NOMO-1 (cell line): ENCODE measurements around the gene ENTHD1.
"Not testable (repeated sequence)": the region's sequence is repeated elsewhere in the genome, so short reads cannot be mapped to it uniquely, and the experiment has no call there.

Experiments
- DNase-seq, 2 experiments: peaks; one replicate each; lab custom pipeline; 2025; ENCODE audit not compliant: unreplicated experiment in 2 of 2; lab: John Stamatoyannopoulos, UW

Gene ENTHD1

DNA sequence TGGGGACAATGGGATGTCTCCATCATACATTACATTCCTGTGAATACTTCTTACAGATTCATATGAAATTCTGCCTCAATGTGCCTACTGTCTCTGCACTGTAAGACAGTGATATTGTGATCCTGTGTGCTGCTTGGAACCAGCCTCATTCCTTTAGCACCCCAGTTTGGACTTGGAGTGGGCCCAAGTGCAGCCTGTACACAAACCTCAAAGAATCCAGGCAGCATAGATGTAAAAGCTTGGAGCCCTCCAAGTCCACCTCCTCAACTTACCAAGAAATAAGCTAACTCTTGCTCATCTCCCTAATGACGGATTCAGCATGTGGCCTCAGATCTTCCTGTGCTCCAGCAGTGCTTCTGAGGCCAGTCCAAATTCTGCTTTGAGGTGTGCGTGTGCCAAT lies 31.7 kb upstream of the ENTHD1 start:
- DNase-seq, result no peak

DNA sequence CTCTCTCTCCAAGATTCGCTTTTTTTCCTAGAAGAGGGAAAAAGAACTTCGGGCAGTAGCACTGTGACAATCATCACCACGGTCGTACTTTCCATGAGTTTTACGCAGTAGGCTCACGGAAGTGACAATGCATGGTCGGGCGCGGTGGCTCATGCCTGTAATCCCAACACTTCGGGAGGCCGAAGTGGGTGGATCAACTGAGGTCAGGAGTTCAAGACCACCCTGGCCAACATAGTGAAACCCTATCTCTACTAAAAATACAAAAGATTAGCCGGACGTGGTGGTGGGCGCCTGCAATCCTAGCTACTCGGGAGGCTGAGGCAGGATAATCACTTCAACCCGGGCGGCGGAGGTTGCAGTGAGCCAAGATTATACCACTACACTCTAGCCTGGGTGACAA lies 30.7 kb upstream of the ENTHD1 start:
- no peak for DNase-seq

DNA sequence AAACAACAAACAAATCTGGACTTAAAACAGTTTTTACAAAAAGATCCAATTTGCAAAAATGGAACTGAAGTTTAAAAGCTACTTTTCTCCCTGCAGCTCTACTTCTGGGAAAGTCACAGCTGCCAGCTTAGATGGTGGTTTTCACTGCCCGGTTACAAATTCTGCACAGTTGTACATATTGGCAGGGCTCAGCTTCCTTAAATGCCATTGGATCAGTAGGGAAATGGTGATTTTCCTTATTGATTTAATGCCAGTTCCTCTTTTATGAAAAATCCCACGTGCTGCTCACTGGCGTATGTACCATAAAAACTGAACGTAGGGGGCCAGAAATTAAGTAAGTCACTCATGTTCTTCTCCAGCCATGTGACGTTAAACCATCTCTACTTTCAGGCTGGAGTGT lies 30.1 kb upstream of the ENTHD1 start:
- no peak for DNase-seq

DNA sequence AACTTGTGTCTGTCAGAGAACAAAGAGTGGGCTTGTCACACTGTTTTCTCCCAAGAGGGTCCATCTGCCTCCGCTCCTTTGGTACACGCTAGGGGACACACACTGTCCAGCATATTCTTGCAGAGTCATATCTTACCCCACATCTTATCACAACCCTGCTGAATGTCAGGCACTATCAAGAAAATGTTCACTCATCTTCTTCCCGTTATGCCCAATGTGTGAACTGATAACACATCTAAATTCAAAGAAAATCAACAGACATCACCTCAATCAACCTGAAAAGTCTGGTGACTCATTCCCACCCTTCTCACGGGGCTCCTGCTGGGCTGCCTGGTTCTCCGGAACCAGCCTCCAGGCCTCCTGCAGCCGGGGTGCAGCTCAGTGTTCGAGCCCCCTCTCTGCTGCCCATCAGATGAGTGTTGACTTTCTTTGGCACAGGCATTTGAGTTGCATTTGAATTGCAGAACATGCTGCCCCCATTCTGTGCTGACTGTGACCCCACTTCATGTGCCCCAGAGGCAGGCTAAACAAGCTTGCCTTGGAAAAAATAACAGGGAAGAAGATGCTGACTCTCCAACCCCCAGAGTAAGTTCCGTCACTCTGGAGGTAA lies 26.7 kb upstream of the ENTHD1 start:
- no peak for DNase-seq

DNA sequence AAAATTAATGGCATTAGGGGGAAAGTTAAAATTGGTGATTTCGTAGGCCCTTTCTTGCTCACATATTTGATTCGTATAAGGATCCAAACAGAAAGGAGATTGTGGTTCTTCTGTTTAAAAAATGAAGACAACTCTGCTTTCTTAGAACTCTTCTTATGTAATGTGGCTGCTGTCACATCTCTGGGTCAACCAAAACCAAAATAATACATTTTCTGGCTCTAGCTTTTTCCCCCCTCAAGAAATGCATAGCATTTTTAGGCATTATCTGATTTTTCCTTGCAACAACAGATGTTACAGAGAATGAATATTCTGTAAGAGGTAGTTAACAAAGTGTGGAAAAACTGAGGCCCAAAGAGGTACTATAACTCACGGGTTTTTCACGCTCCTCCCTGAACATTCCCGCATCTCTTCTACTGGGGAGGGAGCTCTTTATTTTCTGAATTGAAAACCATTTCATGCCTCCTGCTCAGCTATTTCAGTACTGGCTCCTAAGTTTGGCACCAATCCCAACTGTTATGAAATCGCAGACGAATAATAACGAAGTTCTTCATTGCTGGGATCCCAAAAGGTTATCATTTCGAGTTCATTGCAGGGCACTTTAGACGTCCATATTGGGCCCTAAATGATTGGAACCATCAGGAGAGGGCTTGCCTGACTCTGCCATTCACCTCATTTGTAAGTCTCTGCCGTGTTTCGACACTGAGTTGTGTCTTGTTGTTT lies 24.4 kb upstream of the ENTHD1 start:
- no peak for DNase-seq

DNA sequence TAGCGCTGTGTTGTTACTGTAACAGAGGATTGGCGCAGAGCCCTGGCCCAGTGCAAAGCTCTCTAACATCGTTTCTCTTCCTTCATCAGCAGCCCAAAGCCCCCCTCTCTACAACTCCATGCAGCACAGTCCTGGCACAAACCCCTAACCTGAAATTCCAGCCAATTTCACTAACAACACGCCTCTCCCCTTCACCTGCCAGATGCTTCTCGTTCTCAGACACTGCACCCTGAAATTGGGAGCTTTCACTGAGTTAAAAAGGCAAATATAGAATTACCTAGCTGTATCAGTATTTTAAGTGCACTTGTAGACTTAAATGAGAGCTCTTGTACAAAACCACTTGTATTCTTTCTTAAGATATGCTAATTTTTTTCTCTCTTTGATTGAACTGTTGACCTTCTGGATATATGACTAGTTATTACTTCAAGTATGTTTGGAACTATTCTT lies 23.7 kb upstream of the ENTHD1 start:
- no peak for DNase-seq

DNA sequence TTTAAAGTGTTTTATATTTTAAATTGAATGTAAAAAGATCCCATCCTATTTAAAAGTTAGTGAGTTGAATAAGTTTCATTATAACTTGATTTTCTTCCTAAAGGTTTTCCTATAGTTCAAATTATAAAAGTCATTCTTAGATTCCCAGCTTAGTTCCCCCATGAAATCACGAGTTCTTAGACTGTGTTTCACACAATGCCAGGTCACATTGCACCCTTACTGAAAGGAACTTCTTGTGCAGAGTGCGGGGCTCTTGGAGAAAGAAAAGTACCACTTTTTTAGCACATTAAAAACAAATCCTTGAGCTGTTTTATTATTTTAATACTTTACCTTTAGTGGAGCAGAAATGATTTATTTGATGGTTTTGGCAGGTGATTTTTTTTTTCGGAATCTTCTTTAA lies 22.9 kb upstream of the ENTHD1 start:
- DNase-seq, result no peak

DNA sequence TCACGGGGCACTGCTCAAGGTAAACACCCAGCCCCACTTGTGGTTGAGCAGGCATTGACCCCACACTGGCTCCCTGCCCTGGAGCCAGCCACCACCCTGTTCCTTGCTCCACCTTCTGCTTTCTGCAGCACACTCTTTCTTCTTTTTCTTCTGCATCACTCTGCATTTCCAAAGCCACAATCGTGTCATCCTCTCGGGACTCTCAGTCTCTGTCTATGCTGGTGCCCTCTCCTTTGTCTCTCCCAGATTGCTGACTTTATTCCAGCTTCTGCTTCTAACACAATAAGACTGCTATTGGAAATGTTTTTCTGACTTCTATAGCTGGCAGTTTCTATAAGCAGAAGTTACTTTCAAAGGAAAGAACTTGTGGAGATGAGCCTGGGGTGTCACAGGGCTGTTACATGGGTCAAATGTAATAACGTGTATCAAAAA lies 21.8 kb upstream of the ENTHD1 start:
- no peak for DNase-seq

DNA sequence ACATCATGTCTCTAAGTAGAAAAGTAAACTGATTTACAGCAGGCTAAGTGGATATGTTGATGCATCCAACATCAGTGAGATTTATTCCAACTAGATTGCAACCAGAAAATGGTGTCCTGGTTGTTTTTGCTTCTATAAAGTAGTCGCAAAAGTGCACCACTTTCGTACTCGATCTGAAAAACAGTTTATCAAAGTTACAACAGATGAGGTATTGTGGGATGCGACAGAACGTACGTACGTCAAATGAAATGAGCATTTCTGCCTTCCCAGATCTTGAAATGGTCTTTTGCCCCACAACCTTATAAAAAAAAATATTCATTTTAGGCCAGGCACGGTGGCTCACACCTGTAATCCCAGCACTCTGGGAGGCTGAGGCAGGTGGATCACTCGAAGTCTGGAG lies 21.0 kb upstream of the ENTHD1 start:
- no peak for DNase-seq

DNA sequence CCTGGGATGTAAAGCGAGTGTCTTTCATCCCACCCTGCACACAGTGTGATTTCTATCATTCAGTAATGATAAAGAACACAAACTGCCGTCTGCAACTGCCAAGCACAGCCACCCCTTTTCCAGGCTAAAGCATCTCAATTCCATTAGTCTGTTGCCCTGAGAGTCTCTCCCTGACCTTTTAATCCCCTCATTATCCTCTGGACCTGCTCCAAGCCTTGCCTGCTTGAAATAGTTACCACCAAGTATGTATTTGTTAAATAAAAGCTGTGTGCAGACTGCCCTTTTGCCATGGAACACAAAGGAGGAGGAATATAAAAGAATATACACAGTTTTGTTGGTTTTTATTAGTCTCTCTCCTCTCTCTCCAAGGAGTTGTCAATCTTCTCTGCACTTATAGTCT lies 20.3 kb upstream of the ENTHD1 start:
- DNase-seq, result no peak

DNA sequence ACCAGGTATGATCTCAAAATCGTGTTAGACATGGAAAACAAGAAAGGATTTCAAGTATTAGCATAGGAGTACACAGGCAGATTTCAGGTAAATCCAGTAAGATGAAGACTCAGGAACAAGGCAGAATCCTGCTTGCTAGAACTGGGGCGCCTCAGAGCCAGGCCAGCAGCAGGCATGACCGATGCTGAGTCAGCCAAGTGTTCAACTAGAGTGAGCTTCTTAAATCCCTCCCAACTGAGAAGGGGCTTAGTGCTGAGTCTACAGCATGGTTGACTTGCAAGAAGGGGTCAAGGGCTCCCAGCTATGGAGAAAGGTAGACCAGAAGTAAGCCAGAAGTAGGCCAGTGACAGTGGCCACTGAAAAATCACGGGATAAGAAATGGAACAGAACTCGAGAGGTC lies 19.8 kb upstream of the ENTHD1 start:
- no peak for DNase-seq

DNA sequence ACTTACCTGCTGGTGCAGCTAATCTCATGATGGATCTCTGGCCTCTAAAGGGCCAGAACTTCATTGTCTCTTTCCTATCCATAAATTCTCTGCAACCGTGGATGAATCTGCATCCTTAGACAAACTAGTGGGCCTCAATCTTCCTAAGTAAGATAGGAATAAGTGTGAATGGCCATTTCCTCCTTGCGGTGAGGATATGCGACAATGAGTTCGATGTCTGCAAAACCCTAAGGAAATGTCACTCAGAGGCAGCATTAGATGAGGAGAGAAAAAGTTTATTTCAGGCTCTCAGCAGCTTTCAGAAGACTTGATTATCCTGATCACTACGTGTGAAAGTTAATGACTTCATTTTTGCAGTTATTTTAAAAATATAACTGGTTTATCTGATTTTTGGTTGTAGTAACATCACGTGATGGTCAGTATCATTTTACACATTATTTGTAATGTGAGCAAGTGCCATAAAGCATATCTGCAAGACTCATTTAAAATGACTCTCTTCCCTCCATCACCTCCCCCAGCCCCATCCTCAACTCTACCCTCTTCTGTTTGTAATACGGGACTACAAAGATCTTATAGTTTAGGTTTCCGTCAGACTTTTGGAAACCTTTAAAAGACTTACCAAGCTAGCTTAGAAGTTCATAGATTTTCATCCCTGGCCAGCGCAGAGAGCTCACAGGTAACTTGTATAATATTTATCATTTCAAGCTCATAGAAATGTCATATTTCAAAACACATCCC lies 17.5 kb upstream of the ENTHD1 start:
- no peak for DNase-seq

DNA sequence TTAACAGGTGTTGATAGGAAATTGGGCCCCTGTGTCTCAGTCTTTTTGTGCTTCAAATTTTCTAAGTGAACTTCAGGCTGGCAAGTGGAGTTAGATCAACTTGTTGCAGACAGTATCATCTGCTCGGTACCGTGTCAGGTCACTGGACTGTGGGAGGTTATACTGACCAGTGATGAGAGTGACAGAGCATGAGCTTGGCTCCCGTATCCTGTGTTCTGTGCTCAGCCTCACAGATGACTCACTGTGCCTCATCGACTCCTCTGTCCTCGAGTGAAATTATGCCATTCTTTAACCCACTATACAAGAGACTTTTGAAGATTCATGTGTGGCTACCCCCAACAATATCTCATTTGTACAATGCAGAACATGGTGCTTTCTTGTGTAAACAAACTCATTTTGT lies 15.2 kb upstream of the ENTHD1 start:
- DNase-seq, result no peak

DNA sequence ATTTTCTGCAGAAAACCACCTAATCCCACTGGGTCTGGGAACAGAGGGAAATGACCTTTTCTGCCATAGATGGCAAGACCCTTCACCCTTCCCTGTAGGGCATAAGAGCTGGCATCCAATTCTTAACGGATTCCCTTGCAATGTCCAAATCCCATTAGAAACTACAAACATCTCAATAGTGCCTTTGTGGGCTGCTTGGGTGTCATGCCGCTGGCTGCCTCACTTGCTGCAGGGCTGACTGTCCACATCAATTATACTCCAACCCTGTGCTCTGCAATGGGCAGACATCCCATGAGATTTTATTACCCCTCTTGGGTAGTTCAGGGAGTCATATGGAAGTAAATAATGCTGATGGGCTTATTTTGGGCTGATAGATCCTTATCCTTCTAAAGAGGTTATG lies 14.6 kb upstream of the ENTHD1 start:
- no peak for DNase-seq

DNA sequence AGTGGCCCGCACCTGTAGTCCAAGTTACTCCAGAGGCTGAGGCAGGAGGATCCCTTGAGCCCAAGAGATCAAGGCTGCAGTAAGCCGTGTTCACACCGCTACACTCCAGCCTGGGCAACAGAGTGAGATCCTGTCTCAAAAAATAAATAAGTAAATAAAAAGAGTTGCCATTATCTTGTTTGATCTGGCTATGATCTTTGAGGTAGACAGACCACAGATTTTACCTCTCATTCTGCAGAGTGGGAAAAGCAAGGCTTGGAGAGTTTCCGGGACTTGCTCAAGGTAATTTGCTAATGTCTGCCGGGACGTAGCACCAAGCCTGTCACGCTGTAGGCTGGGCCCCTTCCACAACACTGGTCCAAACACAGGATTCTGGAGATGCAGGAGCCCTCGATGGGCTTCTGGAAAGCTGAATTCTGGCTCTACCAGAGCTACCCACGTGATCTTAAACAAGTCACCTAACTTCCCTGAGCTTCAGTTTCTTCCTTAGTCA lies 14.1 kb upstream of the ENTHD1 start:
- DNase-seq, result no peak

DNA sequence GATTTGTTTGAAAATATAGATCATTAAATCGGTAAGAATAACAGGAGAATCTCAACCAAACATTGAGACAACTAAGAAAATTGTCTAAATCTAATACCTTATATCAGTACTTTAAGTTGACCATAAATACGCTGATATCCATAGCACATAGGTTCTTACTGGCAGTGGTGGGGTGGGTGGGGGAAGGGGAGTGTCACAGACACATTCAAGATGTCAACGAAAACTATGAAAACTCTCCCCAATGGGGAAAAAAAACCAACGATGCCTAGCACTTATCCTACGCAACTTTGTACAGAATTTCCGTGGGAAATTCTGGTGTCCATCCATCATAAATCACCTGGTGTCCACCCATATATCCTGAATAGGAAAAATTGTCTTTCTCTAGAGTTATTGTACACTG lies 13.5 kb upstream of the ENTHD1 start:
- DNase-seq, result no peak

DNA sequence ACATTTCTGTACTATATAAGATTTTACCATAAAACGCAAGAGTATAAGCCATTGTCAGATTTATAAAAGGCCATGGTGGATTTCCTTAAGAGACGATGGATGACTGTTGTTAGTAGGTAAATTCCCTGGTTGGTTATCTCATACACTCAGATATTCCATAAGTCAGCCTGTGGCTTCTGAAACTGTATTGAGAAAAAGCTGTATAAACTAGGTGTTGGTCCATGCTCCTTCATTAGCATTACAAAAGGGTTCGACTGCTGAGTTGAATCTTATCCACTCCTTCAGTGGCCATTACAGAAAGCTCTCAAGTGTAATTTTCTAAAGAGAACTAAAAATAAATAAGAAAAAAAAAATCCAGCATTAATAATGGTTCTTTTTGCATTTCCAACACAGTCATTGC lies 12.6 kb upstream of the ENTHD1 start:
- DNase-seq, result no peak

DNA sequence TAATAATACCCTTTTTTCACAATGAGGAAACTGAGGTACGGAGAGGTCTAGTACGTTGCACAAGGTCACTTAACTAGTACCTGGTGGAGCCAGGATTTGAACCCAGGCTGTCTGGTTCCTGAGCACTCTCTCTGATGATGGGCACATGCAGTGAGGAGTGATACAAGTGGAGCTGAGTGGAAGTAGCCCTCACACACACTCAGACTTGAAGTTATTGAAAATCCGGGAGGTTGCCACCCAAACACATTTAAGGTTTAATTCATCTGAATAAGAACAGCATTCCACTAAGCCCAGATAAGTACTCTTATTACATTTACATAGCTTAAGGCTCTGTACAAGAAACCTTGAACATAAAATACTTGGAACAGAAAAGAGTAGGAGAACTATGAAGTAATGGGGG lies 12.1 kb upstream of the ENTHD1 start:
- DNase-seq, result no peak

DNA sequence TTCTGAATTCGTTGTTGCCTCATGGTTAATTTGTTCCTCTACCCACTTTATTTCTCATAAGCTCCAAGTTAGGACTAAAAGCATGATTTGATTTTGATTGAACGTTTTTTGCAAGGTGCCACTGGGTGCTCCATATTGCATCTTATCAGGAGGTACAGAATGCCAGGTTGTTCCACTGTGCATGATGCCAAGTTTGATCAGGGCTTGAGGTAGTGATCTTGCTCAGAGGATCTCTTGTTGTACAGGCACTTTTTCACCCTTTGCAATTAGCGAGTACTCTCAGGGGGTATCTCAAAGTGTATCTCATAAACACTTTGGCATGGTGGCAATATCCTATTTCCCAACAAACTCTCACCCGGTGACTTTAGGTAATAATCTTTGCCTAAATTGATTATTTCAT lies 11.3 kb upstream of the ENTHD1 start:
- DNase-seq, result no peak

DNA sequence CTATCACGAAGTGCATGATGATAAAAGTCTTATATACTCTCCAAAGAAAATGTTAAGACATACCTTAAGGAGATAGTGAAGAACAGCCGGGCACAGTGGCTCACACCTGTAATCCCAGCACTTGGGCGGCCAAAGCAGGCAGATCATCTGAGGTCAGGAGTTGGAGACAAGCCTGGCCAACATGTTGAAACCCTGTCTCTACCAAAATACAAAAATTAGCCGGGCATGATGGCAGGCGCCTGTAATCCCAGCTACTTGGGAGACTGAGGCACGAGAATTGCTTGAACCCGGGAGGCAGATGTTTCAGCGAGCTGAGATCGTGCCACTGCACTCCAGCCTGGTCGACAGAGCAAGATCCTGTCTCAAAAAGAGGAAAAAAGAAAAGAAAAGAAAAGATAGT lies 10.5 kb upstream of the ENTHD1 start:
- DNase-seq, result not testable (repeated sequence)

DNA sequence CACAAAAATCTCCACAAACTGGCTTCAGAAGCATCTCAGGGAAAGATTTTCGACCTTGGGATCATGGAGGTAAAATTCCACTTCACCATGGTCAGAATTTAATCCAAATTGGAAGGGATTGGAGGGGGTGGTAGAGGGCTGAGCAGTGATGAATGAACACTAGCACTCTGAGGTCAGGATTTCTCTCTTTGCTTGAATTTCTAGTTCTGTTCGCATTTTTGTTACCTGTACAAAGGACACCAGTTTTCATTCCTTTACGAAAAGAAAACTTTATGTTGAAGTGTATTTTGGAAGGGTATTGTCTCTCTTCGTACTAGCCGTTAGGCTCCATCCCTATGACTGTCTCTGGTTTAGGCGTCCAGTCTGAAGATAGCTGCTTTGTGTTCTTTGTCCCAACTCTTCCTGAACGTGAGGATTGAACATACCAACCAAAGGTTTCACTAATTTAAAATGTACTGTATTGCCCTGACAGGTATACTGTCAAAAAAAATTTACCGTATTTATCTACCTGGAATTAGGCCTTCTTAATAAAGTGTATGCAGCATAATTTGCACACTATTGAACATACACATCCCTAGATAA lies 8.1 kb upstream of the ENTHD1 start:
- no peak for DNase-seq
